Bronchial epithelial cell (primary cell): ENCODE measurements around the gene MTHFR. TPM values are rescaled to one million over a fixed set of nuclear protein-coding genes. Genes with fewer than 3 reads are reported as not detected.
A peak's percentile ranks its signal among the peaks of the same experiment; 100 is the strongest.

Experiments
- DNase-seq: peaks from one replicate; pipeline ENCODE4 v3.0.0-alpha.2; 2010; ENCODE audit warnings: low read depth
- FAIRE-seq: peaks from 2 replicates; lab custom pipeline; 2011; peaks lifted over from hg19 to GRCh38; lab: Jason Lieb, UNC
- H3K27me3 ChIP-seq: 2 replicates; pipeline ENCODE4 v1.5.1; 2011; ENCODE audit warnings: low read length; ENCODE audit not compliant: control insufficient read depth, insufficient read depth
- H3K36me3 ChIP-seq: 2 replicates; pipeline ENCODE4 v1.5.1; 2011; ENCODE audit warnings: low read length; ENCODE audit not compliant: control insufficient read depth, insufficient read depth
- H3K4me3 ChIP-seq: 2 replicates; pipeline ENCODE4 v1.5.1; 2011; ENCODE audit warnings: mild to moderate bottlenecking, low read depth, low read length, control low read depth
- CTCF ChIP-seq: IDR thresholded peaks from 2 replicates; pipeline ENCODE4 v1.5.1; 2011; ENCODE audit warnings: mild to moderate bottlenecking, moderate library complexity, low read length, control low read depth, inconsistent platforms; ENCODE audit not compliant: insufficient read depth, severe bottlenecking
- total RNA-seq: library from RNA; depleted of rRNA; stranded (reverse); fragments of >200 nt; gene quantifications from 2 replicates; pipeline ENCODE4 v1.2.1, GENCODE V29; 2014

Gene MTHFR
- total RNA-seq, 1 donor from 2014 or later, result 16.3 TPM

GRCh38 chr1:11793819-11794218 is 11.9 kb downstream of the MTHFR start:
- no peaks in the 10 kb centered on the region for H3K27me3 ChIP-seq
- H3K36me3 ChIP-seq, result peaks cover 19% of the 10 kb centered on the region

DNA sequence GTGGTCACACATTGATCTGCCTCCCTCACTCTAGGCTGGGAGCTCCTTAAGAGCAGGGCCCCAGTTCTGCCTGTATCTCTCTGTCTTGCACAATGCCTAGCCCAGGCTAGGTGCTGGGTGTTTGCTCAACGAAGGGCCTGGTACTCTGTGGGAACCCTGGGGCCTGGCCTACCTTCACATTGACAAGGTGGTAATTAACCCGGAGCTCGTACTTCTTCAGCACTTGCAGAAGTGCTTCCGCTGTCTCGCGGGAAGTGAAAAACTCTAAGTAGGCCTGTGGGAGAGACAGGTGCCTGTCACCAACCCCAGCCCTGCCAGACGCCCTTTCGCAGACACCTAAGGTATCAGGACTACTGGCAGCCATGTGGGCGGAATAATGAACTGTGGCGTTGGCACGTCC is 13.7 kb downstream of the MTHFR start:
- FAIRE-seq, result no peak
- peaks cover 19% of the 10 kb centered on the region for H3K36me3 ChIP-seq
- H3K27me3 ChIP-seq, result no peaks in the 10 kb centered on the region
- no peak for DNase-seq
- H3K4me3 ChIP-seq, result no peak overlapping the region
- TF ChIP-seq CTCF, result no peak

More at GRCh38 chr1:11793819-11794218, 11.9 kb downstream of the MTHFR start:
- TF ChIP-seq CTCF, result no peak
- H3K4me3 ChIP-seq, result no peak overlapping the region
- no peak for DNase-seq
- FAIRE-seq, result no peak

DNA sequence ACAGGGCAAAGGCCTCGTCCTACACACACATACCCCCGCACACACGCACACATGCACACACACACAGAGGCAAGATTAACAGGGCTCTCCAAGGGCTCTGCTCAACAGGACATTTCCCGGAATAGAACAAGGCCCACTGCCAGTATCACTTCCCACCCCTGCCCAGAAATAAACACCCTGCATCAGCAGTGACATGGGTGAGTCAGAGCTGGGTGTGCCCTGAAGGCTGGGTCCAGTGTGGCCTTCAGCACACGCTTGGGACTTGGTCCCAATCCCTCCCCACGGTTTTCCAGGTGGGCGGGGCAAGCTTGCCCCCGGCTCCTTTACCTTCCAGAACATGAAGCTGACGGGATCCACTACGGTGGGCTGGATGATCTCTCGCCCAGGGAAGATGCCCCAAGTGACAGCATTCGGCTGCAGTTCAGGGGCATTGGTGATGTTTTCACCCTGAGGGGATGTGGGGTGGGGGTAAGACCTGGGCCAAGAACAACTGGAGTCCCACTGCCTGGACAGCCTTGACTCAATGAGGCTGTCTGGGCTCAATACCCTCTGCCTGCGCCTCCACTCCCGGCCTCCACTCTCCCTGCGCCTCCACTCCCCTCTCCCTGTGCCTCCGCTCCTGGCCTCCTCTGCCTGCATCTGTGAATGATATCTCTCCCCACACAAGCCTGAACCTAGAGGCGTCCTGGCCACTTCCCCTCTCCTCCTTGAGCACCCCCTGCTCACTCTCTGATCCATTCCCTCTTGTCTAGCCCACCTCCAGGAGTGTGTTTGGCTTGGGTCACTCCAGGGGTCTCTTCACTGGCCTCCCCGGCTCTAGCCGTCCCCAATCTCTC is 14.7 kb downstream of the MTHFR start:
- peak; percentile 81 for DNase-seq
- FAIRE-seq, result peak; percentile 83
- no peaks in the 10 kb centered on the region for H3K27me3 ChIP-seq
- H3K4me3 ChIP-seq, result no peak overlapping the region
- TF ChIP-seq CTCF, result no peak
- peaks cover 18% of the 10 kb centered on the region for H3K36me3 ChIP-seq

DNA sequence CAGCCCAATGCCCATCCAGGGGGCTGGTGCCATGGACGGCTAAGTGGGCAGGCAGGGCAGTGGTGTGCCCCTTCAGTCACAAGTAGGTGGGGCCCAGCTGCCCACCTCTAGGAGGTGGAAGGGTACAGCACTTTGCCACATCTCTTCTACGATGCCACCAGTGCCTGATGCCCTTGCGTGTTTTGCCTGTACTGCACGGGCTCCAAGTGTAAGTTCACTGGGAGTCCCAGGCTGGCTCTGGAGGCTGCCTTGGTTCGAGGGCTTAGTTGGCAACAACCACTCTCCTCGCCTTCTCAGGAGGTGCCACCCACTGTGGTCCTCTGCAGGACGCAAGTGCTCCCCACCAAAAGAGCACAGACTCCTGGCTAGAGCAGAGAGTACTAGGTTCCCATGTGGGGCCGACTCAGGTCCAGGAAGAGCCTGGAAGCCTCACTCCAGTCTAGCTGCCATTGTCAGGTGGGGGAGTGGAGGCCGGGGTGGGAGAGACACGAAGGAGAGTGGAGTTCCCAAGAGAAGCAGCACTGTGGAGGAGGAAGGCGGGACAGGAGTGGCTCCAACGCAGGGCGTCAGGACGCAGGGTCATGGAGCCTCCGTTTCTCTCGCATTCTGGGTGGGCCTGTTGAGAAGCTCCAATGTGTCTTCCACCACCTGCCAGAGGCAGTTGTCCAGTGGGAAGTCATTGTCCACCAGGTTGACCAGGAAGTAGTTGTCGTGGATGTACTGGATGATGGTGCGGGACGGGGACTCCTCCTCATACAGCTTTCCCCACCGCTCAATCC is 15.5 kb downstream of the MTHFR start:
- H3K36me3 ChIP-seq, result peaks cover 13% of the 10 kb centered on the region
- no peak for FAIRE-seq
- no peak overlapping the region for H3K4me3 ChIP-seq
- DNase-seq, result no peak
- no peaks in the 10 kb centered on the region for H3K27me3 ChIP-seq
- no peak for TF ChIP-seq CTCF

GRCh38 chr1:11789126-11790067 is 16.4 kb downstream of the MTHFR start:
- Histone ChIP-seq H3K27me3 (no peaks in the 10 kb centered on the region), H3K4me3 (no peak overlapping the region), H3K36me3 (peaks cover 7% of the 10 kb centered on the region)
- DNase-seq (no peak), FAIRE-seq (no peak)
- TF ChIP-seq CTCF, result no peak
